ENCODE measurements around the gene BMP4. TPM values are rescaled to one million over a fixed set of nuclear protein-coding genes. Genes with fewer than 3 reads are reported as not detected.

The BMP4 gene
- total and polyA plus RNA-seq, 2 of the 13 experiments (the other 11 are each of a cell fraction or from before 2014, with no cell fraction given) = 56.4 to 169 TPM

DNA sequence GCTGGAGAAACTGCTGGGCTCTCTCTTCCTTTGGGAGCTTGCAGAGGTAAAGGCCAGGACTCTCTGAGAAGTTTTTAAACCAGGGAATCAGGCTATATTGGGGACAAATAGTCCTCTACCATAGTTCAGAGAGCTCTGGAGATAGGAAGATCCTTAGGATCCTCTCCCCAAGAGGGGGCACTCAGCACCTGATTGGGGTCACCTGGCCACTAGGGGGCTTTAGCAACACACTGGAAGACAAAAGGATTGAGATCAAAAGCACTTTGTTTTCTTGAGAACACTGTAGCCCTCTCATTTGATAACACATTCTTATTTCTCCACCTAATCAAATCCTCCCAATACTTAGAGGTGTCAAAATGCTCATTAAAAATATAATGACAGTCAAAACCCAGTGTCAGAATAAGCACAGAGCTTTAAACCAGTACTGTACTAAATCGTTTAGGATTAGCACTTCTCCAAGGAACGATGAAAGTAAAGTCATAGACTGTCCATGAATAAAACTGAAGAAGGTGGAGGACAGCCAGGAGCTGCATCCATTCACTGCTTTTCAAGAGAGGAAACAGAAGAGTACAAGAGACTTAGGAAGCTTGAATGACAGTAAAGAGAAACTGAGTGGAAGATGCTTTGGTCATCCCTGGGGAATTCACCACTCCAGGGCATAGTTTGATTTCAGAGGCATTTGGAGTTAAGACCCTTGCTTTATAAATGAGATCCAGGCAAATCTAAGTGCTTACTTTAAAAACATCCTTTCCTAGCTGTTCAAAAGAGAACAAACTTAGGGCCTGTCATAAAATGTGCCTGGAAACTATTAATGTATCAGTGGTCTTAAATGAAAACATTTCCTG, 26.5 kb downstream of the BMP4 start (continued):
- TF ChIP-seq, protein P1, sequence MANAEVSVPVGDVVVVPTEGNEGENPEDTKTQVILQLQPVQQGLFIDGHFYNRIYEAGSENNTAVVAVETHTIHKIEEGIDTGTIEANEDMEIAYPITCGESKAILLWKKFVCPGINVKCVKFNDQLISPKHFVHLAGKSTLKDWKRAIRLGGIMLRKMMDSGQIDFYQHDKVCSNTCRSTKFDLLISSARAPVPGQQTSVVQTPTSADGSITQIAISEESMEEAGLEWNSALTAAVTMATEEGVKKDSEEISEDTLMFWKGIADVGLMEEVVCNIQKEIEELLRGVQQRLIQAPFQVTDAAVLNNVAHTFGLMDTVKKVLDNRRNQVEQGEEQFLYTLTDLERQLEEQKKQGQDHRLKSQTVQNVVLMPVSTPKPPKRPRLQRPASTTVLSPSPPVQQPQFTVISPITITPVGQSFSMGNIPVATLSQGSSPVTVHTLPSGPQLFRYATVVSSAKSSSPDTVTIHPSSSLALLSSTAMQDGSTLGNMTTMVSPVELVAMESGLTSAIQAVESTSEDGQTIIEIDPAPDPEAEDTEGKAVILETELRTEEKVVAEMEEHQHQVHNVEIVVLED (CRISPR knock-in tag; IDR thresholded peaks at IDR 0.05; ENCODE audit: borderline replicate concordance) = no peak
- TF ChIP-seq SOX13 (IDR thresholded peaks at IDR 0.05) = no peak
- TF ChIP-seq SOX13 (CRISPR knock-in tag; conservative IDR thresholded peaks at IDR 0.05 in 1 of 2, IDR thresholded peaks at IDR 0.05 in 1 of 2) = peak in 1 of 2 experiments; percentile 70; a peak in 2 of 4 replicates
- TF ChIP-seq SRF (IDR thresholded peaks at IDR 0.05; ENCODE audit: low read depth, low read length) = no peak
- TF ChIP-seq, protein P2, sequence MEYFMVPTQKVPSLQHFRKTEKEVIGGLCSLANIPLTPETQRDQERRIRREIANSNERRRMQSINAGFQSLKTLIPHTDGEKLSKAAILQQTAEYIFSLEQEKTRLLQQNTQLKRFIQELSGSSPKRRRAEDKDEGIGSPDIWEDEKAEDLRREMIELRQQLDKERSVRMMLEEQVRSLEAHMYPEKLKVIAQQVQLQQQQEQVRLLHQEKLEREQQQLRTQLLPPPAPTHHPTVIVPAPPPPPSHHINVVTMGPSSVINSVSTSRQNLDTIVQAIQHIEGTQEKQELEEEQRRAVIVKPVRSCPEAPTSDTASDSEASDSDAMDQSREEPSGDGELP (IDR thresholded peaks at IDR 0.05; ENCODE audit: borderline replicate concordance, low read depth) = peak; percentile 38; the same call in 1 of the 2 replicates
- TF ChIP-seq MED1 (CRISPR knock-in tag; IDR thresholded peaks at IDR 0.05) = 0 out of 2 replicates have a peak, but pooled peaks have one; percentile 23
- TF ChIP-seq TEAD3 (CRISPR knock-in tag; optimal IDR thresholded peaks at IDR 0.05; ENCODE audit: borderline replicate concordance) = peak; percentile 14
- TF ChIP-seq ZNF761 (CRISPR knock-in tag; conservative IDR thresholded peaks at IDR 0.05) = no peak
- TF ChIP-seq, protein P3, sequence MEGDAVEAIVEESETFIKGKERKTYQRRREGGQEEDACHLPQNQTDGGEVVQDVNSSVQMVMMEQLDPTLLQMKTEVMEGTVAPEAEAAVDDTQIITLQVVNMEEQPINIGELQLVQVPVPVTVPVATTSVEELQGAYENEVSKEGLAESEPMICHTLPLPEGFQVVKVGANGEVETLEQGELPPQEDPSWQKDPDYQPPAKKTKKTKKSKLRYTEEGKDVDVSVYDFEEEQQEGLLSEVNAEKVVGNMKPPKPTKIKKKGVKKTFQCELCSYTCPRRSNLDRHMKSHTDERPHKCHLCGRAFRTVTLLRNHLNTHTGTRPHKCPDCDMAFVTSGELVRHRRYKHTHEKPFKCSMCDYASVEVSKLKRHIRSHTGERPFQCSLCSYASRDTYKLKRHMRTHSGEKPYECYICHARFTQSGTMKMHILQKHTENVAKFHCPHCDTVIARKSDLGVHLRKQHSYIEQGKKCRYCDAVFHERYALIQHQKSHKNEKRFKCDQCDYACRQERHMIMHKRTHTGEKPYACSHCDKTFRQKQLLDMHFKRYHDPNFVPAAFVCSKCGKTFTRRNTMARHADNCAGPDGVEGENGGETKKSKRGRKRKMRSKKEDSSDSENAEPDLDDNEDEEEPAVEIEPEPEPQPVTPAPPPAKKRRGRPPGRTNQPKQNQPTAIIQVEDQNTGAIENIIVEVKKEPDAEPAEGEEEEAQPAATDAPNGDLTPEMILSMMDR (CRISPR knock-in tag; IDR thresholded peaks at IDR 0.05) = peak; percentile 80
- TF ChIP-seq IKZF5 (CRISPR knock-in tag; IDR thresholded peaks at IDR 0.05) = 0 out of 2 replicates have a peak, but pooled peaks have one; percentile 29
- TF ChIP-seq ZBTB2 (CRISPR knock-in tag; IDR thresholded peaks at IDR 0.05; ENCODE audit: low read depth) = no peak
- TF ChIP-seq ZNF75D (CRISPR knock-in tag; IDR thresholded peaks at IDR 0.05; ENCODE audit: borderline replicate concordance) = no peak
- peak; percentile 73 for TF ChIP-seq ZMYM4 (CRISPR knock-in tag; IDR thresholded peaks at IDR 0.05)
- TF ChIP-seq HCFC1 (IDR thresholded peaks at IDR 0.05; ENCODE audit: low read depth, low read length) = no peak
- no peak for TF ChIP-seq PAF1 (CRISPR knock-in tag; IDR thresholded peaks at IDR 0.05)
- TF ChIP-seq SOX5 (CRISPR knock-in tag; IDR thresholded peaks at IDR 0.05; ENCODE audit: borderline replicate concordance) = peak; percentile 36; the same call in 1 of the 2 replicates
- TF ChIP-seq, protein P4, sequence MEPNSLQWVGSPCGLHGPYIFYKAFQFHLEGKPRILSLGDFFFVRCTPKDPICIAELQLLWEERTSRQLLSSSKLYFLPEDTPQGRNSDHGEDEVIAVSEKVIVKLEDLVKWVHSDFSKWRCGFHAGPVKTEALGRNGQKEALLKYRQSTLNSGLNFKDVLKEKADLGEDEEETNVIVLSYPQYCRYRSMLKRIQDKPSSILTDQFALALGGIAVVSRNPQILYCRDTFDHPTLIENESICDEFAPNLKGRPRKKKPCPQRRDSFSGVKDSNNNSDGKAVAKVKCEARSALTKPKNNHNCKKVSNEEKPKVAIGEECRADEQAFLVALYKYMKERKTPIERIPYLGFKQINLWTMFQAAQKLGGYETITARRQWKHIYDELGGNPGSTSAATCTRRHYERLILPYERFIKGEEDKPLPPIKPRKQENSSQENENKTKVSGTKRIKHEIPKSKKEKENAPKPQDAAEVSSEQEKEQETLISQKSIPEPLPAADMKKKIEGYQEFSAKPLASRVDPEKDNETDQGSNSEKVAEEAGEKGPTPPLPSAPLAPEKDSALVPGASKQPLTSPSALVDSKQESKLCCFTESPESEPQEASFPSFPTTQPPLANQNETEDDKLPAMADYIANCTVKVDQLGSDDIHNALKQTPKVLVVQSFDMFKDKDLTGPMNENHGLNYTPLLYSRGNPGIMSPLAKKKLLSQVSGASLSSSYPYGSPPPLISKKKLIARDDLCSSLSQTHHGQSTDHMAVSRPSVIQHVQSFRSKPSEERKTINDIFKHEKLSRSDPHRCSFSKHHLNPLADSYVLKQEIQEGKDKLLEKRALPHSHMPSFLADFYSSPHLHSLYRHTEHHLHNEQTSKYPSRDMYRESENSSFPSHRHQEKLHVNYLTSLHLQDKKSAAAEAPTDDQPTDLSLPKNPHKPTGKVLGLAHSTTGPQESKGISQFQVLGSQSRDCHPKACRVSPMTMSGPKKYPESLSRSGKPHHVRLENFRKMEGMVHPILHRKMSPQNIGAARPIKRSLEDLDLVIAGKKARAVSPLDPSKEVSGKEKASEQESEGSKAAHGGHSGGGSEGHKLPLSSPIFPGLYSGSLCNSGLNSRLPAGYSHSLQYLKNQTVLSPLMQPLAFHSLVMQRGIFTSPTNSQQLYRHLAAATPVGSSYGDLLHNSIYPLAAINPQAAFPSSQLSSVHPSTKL (CRISPR knock-in tag; IDR thresholded peaks at IDR 0.05) = peak; percentile 41
- peak; percentile 21 for TF ChIP-seq XRCC5 (optimal IDR thresholded peaks at IDR 0.05; ENCODE audit: low read length)

All from HepG2 (cell line).